HG03442 (cell line): ENCODE results near the gene PDLIM1.

ENCODE experiments used
- ATAC-seq: cut with Tn5 transposase; IDR thresholded peaks from one replicate; pipeline ENCODE4 v1.9.1; 2021; ENCODE audit warnings: mild to moderate bottlenecking, moderate library complexity; ENCODE audit not compliant: unreplicated experiment

PDLIM1 gene

GRCh38 chr10:95289003-95289920 is 1.5 kb downstream of the PDLIM1 start:
- no peak for ATAC-seq

- ATAC-seq: no peak
Observed at GRCh38 chr10:95288303-95288702, 2.5 kb downstream of the PDLIM1 start.

- no peak for ATAC-seq
Observed at GRCh38 chr10:95287281-95287680, 3.5 kb downstream of the PDLIM1 start.

GRCh38 chr10:95286707-95287106 is 4.1 kb downstream of the PDLIM1 start:
- no peak for ATAC-seq

- ATAC-seq: no peak
Observed at GRCh38 chr10:95285556-95285955, 5.2 kb downstream of the PDLIM1 start.

GRCh38 chr10:95284807-95285206 is 6.0 kb downstream of the PDLIM1 start:
- no peak for ATAC-seq

- ATAC-seq: no peak
Observed at GRCh38 chr10:95282107-95282506, 8.7 kb downstream of the PDLIM1 start.

GRCh38 chr10:95281206-95281605 is 9.6 kb downstream of the PDLIM1 start:
- no peak for ATAC-seq

GRCh38 chr10:95280637-95281036 is 10.2 kb downstream of the PDLIM1 start:
- ATAC-seq: no peak

GRCh38 chr10:95279042-95279820 is 11.6 kb downstream of the PDLIM1 start:
- ATAC-seq: no peak

- no peak for ATAC-seq
Observed at GRCh38 chr10:95278061-95278988, 12.5 kb downstream of the PDLIM1 start.

- no peak for ATAC-seq
Observed at GRCh38 chr10:95277614-95278013, 13.2 kb downstream of the PDLIM1 start.

- ATAC-seq: no peak
Observed at GRCh38 chr10:95277201-95277570, 13.6 kb downstream of the PDLIM1 start.

GRCh38 chr10:95276367-95277200 is 14.2 kb downstream of the PDLIM1 start:
- no peak for ATAC-seq

GRCh38 chr10:95275726-95276366 is 15.0 kb downstream of the PDLIM1 start:
- ATAC-seq: no peak

GRCh38 chr10:95273393-95274312 is 17.1 kb downstream of the PDLIM1 start:
- ATAC-seq: no peak

GRCh38 chr10:95268438-95268837 is 22.4 kb downstream of the PDLIM1 start:
- no peak for ATAC-seq

GRCh38 chr10:95267251-95267650 is 23.6 kb downstream of the PDLIM1 start:
- no peak for ATAC-seq
